Embryonic facial prominence (tissue), 1 donor: ENCODE data around the gene MAP1LC3B.

Experiments used
- DNase-seq: peaks from one replicate; pipeline ENCODE4 v3.0.0-alpha.2; 2016; ENCODE audit errors: extremely low spot score

Gene MAP1LC3B

GRCh38 chr16:87431926-87432325 is 39.8 kb downstream of the MAP1LC3B start:
- no peak for DNase-seq

DNA sequence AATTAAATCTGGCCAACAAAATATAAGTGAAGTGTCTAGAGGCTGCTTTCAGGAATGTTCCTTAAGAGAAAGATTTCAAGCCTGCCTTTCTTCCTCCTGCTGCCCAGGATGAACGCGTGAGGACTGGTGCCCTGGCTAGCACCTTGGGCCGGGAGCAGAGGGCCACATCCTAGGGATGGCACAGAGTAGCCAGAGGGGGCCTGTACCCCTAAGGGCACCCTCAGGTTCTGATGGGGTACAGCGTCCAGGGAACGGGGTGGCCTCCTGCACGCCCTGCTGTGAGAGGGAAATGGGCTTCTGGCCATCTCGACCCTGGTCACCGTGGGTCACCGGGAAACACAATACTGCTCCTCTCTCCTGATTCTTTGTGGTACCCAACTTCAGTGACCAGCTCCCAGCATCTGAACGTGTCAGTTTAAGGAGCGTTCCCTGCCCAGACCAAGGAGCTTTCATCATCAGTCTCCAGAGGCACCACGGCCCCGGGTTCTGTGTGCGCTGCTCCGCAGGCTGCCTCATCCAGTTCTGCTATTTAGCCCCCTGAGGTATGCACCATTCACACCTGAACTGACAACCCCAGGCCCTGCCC is 40.3 kb downstream of the MAP1LC3B start:
- DNase-seq: no peak

- no peak for DNase-seq
Observed at GRCh38 chr16:87434146-87434667, 42.1 kb downstream of the MAP1LC3B start.

- no peak for DNase-seq
Observed at GRCh38 chr16:87435372-87436224, 43.5 kb downstream of the MAP1LC3B start.

DNA sequence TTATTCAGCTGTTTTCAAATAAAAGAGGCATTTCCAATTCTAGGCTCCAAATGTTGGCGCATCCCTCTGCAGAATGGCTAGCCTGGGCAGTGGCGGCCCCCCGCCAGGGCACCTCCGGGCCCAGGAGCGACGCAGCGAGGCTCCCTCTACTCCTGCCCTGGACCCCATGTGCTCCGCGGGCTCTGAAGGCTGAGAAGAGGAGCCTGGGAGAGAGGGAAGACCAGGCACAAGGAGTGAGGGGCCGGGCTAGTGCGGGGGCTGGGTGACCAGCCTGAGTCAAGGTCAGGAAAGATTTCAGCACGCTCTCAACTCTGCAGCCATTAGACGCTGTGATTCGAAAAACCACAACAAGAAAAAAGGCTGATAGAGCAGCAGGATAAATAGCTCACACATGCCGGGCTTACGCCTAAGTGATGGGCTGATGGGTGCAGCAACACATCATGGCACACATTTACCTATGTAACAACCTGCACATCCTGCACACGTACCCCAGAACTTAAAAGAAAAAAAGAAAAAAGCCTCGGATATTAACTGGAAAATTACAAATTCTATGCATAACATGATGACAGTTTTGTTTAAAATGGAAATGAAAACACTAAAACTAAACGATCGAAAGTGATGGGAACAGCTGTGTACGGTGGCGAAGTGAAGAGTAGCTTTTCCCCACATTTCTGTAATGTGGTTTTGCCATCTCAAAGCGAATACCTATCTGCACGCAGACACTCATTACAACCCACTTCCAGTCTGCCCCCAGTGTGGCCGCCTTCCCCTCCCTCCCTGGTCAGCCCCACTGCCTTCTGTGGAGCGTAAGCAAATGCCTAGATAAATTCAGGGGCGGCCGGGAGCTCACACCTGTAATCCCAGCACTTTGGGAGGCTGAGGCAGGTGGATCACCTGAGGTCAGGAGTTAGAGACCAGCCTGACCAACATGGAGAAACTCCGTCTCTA is 44.4 kb downstream of the MAP1LC3B start:
- no peak for DNase-seq

- no peak for DNase-seq
Observed at GRCh38 chr16:87437327-87437726, 45.2 kb downstream of the MAP1LC3B start.

GRCh38 chr16:87437911-87438610 is 45.9 kb downstream of the MAP1LC3B start:
- no peak for DNase-seq

DNA sequence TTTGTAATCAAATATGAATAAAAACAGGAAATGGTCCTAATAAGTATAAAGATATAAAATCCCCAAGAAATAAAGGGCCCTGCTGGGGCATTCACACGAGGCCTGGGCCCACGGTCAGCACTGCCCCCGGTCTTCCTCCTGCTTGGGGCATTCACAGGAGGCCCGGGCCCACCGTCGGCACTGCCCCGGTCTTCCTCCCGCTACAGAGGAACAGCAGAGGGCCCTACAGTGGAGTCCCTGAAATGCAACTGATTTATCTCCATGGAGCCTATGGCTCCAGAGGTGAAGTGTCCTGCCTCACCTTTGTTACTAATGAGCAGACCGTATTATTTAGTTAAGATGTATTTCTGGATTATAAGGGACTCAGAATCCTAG is 46.5 kb downstream of the MAP1LC3B start:
- no peak for DNase-seq

DNA sequence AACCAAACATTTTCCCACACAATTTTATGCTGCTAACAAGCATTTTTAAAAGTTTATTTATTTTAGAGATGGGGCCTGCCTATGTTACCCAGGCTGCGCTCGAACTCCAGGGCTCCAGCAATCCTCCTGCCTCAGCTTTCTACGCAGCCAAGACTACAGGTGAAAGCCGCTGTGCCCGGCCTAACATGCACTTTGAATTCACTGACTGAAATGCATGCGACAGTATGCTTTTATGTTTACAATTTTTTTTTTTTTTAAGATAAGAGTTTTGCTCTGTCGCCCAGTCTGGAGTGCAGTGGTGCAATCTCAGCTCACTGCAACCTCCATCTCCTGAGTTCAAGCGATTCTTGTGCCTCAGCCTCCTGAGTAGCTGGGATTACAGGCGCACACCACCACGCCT is 47.8 kb downstream of the MAP1LC3B start:
- DNase-seq: no peak

GRCh38 chr16:87441886-87442580 is 49.9 kb downstream of the MAP1LC3B start:
- no peak for DNase-seq

DNA sequence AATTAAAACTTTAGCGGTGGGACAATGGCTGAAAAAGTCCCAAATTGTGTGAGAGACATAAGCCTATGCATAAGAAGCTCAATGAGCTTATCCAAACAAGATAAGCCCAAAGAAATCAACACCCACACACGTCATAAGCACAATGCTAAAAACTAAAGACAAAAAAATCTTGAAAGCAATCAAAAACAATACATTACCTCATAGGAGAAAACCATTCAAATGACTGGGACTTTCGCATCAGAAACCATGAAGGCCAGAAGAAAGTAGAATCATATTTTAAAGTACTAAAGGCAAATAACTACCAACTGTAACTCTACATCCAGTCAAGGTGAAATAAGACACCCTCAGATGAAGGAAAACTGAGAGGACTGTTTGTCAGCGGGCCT is 50.4 kb downstream of the MAP1LC3B start:
- no peak for DNase-seq

DNA sequence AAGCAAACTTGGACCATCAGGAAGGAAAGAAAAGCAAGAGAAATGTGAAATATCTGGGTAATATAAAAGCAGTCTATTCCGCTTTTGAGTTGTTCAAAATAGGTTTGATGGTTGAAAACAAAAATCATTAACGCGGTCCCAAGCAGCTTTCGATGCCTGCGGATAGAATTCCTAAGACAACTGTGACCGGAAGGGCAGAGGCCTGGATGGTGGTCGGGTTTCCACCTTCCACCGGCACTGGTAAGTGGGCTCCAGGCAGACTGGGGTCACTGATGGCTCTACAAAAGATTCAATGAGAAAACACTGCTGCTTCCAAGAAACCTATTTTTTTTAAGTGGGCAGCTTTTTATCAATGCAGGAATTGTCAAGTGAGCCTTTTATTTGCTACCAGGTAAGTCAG is 50.9 kb downstream of the MAP1LC3B start:
- DNase-seq: no peak

GRCh38 chr16:87443964-87444363 is 51.8 kb downstream of the MAP1LC3B start:
- DNase-seq: no peak

DNA sequence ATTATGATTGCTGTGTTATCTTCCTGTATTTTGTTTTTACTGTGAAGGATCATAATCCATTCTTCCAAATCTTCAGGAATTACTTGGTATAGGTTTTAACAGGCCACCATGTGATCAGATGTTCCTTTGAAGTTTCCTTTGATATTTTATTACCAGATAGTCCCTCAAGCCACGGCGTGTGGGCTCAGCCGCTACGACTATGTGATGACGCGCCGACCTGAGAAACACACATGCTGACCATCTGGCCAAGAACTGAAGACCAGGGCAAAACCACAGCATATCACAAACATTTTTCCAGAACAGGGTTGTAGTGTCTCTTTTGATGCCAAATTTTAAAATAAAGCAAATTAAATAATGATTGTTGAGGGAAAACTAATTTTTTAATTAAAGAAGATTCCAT is 53.4 kb downstream of the MAP1LC3B start:
- DNase-seq: no peak

GRCh38 chr16:87446479-87446878 is 54.3 kb downstream of the MAP1LC3B start:
- no peak for DNase-seq

DNA sequence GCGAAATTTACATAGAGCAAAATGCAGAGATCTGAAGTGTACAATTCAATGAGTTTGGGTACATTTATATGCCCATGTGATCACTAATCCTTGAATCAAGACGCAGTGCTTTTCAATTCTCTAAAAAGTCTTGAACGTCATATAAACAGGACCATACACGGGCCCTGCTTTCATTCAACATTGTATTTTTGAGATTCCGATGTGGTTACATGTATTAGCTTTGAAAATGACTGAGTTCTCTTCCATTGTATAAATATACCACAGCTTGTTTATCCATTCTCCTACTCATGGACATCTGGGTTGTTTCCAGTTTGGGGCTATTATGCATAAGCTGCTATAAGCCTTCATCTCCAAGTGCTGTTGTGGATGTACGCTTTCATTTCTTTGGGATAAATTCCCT is 55.2 kb downstream of the MAP1LC3B start:
- DNase-seq: no peak

DNA sequence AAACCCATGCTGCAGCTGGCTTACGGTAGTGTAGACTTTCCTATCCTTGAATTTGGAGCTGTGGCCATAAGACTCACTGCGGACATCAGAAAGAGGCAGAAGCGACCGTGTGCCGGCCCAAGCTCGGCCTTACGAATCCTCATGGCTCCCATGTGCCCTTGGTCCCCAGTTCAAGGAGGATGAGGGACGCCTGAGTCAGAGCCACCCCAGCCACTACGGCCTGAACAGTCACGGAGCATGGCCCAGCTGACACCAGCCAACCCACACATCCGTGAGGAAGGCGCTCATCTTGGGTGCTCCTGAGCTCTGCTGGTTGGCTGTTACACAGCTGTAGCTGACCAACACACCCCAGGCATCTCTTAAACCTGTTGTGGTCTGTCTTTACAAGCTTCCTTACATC is 56.7 kb downstream of the MAP1LC3B start:
- DNase-seq: no peak

DNA sequence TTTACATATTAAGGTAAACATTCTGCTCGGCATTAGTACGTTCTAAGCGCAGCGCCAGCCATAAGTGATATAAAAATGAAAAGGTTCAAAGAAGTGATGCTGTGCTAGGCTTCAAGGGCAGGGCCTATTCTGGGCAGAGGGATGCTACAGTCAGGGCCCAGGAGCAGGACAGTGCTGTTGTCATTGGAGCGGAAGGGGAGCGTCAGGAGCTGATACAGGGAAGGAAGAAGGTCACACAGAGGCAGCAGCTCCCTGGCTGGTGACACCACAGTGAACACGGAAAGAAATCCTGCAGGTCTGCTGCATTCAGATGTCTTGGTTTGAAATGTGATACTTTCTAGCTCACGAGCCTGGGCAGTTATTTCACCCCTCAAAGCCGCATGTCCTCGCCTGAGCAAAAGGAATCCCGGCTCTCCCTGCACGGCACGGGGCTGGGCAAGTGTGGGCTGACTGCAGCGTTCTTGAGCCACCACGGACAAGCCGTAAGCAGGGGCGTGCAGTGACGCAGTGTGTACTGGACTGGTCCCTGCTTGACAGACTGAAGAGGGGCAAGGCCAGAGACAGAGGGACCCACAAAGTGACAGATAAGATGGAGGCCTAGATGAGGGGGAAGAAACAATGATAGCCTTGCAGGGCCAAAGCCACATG is 59.6 kb downstream of the MAP1LC3B start:
- no peak for DNase-seq

DNA sequence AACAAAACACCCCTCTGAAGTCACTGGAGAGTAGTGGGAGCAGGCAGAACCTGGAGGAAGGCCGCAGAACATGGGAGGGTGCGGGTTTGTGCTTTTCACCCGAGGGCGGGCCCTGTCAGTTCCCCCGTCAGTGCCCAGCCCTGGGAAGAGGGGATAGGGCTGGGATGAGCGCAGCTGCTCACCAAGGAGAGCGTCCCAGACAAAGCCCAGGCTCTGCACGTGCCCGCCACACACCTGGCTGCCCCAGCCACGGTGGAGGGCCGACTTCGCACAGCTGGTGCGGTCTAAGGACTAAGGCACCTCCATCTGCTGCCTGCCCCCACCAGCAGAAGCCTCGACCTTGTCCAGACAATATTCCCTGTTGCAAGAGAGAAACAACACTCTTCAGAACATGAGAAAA is 61.2 kb downstream of the MAP1LC3B start:
- DNase-seq: no peak
